HepG2 (cell line): ENCODE data around the gene ATP6V0D1. TPM values are rescaled to one million over a fixed set of nuclear protein-coding genes. Genes with fewer than 3 reads are reported as not detected.
A peak's percentile ranks its signal among the peaks of the same experiment; 100 is the strongest.

Source experiments
- CHD2 ChIP-seq: IDR thresholded peaks from 2 replicates; pipeline ENCODE4 v1.6.1; 2011; ENCODE audit warnings: low read depth, low read length, improper control_type of control experiment
- FOXM1 ChIP-seq: sonication (generic); formaldehyde crosslinking; IDR thresholded peaks from 2 replicates; pipeline ENCODE4 v1.5.0; 2020; ENCODE audit warnings: missing genetic modification reagents
- KLF15 ChIP-seq: sonication (generic); formaldehyde crosslinking; IDR thresholded peaks from 2 replicates; pipeline ENCODE4 v1.8.1; 2023; ENCODE audit warnings: borderline replicate concordance, mild to moderate bottlenecking, inconsistent platforms, missing genetic modification reagents, mixed read lengths
- MATR3 ChIP-seq: sonication (generic); formaldehyde crosslinking; IDR thresholded peaks from 2 replicates; pipeline ENCODE4 v1.4.0; 2020; ENCODE audit warnings: missing genetic modification reagents
- MYNN ChIP-seq: sonication (generic); formaldehyde crosslinking; IDR thresholded peaks from 2 replicates; pipeline ENCODE4 v1.4.0; 2020; ENCODE audit warnings: mild to moderate bottlenecking, low read depth, missing genetic modification reagents
- SALL2 ChIP-seq: sonication (generic); formaldehyde crosslinking; IDR thresholded peaks from 2 replicates; pipeline ENCODE4 v1.8.1; 2023; ENCODE audit warnings: mild to moderate bottlenecking, missing genetic modification reagents, inconsistent platforms
- TEAD2 ChIP-seq: sonication (generic); formaldehyde crosslinking; IDR thresholded peaks from 2 replicates; pipeline ENCODE4 v1.9.0; 2021; ENCODE audit warnings: missing genetic modification reagents
- TOPORS ChIP-seq: sonication (generic); formaldehyde crosslinking; IDR thresholded peaks from 2 replicates; pipeline ENCODE4 v1.8.0; 2023; ENCODE audit warnings: mild to moderate bottlenecking, missing genetic modification reagents
- ZNF207 ChIP-seq: fragments of 450-650 bp; IDR thresholded peaks from 2 replicates; pipeline ENCODE4 v1.6.1; 2016; ENCODE audit warnings: antibody characterized with exemption, borderline replicate concordance
- ZNF230 ChIP-seq: sonication (generic); formaldehyde crosslinking; IDR thresholded peaks from 2 replicates; pipeline ENCODE4 v1.4.0; 2020; ENCODE audit warnings: mild to moderate bottlenecking, missing genetic modification reagents
- ZNF768 ChIP-seq: sonication (generic); formaldehyde crosslinking; IDR thresholded peaks from 2 replicates; pipeline ENCODE4 v1.4.0; 2020; ENCODE audit warnings: missing genetic modification reagents
- ZNF792 ChIP-seq: IDR thresholded peaks from 2 replicates; pipeline ENCODE4 v1.6.1; 2016
- polyA plus RNA-seq, 8 experiments: library from polyadenylated mRNA; depleted of rRNA in 3 of 8; stranded (reverse) in 7 of 8; unstranded in 1 of 8; fragments of >200 nt; fragmentation: Illumina TruSeq in 4 of 8; extraction: Trizol in 4 of 8; gene quantifications; 2 replicates each; pipeline versions ENCODE4 v1.2.1 to v1.2.3, GENCODE V29; 2011 to 2016; ENCODE audit warnings: low read depth in 4 of 8, missing spikeins in 1 of 8, mixed read lengths in 1 of 8; ENCODE audit not compliant: insufficient read depth in 1 of 8
- total RNA-seq, 5 experiments: library from RNA; depleted of rRNA; stranded (reverse); fragments of >200 nt; fragmentation: Illumina TruSeq; extraction: Trizol; gene quantifications; 2 replicates each; pipeline ENCODE4 v1.2.3, GENCODE V29; 2016; ENCODE audit warnings: low read depth in 1 of 5
- TF ChIP-seq, protein P1 (sequence below): sonication (generic); formaldehyde crosslinking; IDR thresholded peaks from 2 replicates; pipeline ENCODE4 v1.4.0; 2020; ENCODE audit warnings: missing genetic modification reagents, borderline replicate concordance
- TF ChIP-seq, protein P2 (sequence below): sonication (generic); formaldehyde crosslinking; IDR thresholded peaks from 2 replicates; pipeline ENCODE4 v1.4.0; 2020; ENCODE audit warnings: mild to moderate bottlenecking, missing genetic modification reagents
- TF ChIP-seq, protein P3 (sequence below): IDR thresholded peaks from 2 replicates; pipeline ENCODE4 v1.6.1; 2016; ENCODE audit warnings: missing compliant biosample characterization, missing genetic modification reagents, borderline replicate concordance
- TF ChIP-seq, protein P4 (sequence below): sonication (generic); formaldehyde crosslinking; IDR thresholded peaks from 2 replicates; pipeline ENCODE4 v1.8.0; 2022; ENCODE audit warnings: missing genetic modification reagents, low read depth, mild to moderate bottlenecking, borderline replicate concordance
- TF ChIP-seq, protein P5 (sequence below): sonication (generic); formaldehyde crosslinking; IDR thresholded peaks from 2 replicates; pipeline ENCODE4 v1.4.0; 2020; ENCODE audit warnings: mild to moderate bottlenecking, missing genetic modification reagents
- TF ChIP-seq, protein P6 (sequence below): sonication (generic); formaldehyde crosslinking; IDR thresholded peaks from 2 replicates; pipeline ENCODE4 v1.4.0; 2020; ENCODE audit warnings: missing genetic modification reagents

Gene ATP6V0D1
- total and polyA plus RNA-seq, 2 of the 13 experiments (the other 11 are each of a cell fraction or from before 2014, with no cell fraction given) = 51.1 to 61.3 TPM

DNA sequence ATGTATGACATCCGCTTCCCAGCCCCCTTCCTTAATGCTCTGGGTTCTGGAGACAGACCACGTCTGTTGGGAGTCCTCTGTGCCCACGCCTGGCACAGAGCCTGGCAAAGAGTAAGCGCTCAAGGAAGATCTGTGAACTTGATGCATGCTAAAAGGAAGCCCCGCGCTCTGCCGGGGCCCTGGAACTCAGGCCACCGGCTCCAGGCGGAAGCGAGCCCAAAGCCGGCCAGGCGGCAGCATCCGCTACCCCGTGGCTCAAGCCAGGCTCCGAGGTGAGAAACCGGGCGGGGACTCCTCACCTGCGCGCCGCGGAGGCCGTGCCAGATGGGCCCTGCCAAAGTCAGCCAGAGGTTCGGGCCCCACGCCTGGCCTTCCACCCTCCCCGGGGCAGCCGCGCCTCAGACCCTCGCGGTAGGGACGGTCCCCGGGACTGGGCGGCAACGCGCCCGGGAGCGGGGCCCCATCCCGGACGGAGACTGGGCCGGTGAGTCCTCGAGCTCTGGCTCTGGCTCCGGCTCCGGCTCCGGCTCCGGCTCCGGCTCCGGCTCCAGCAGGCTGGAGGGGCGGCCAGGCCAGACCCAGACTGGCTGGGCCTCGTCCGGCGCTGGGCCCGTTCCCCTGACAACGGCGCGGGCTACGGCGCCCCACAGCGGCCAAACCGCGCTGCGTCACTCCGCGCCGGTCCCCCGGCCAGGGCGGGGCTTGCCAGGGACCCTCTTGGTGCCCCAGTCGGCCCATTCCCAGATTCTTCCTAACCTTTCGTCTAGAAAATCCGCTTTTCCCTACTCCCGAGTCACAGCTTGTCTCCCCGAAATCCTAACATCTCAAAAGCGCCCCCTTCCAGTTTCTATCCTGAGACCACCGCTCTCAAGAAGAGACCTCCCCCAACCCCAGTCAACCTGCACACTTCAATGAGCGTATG, 64.8 kb downstream of the ATP6V0D1 start, which contains the start of gene ZDHHC1 (continued):
- TF ChIP-seq, protein P1, sequence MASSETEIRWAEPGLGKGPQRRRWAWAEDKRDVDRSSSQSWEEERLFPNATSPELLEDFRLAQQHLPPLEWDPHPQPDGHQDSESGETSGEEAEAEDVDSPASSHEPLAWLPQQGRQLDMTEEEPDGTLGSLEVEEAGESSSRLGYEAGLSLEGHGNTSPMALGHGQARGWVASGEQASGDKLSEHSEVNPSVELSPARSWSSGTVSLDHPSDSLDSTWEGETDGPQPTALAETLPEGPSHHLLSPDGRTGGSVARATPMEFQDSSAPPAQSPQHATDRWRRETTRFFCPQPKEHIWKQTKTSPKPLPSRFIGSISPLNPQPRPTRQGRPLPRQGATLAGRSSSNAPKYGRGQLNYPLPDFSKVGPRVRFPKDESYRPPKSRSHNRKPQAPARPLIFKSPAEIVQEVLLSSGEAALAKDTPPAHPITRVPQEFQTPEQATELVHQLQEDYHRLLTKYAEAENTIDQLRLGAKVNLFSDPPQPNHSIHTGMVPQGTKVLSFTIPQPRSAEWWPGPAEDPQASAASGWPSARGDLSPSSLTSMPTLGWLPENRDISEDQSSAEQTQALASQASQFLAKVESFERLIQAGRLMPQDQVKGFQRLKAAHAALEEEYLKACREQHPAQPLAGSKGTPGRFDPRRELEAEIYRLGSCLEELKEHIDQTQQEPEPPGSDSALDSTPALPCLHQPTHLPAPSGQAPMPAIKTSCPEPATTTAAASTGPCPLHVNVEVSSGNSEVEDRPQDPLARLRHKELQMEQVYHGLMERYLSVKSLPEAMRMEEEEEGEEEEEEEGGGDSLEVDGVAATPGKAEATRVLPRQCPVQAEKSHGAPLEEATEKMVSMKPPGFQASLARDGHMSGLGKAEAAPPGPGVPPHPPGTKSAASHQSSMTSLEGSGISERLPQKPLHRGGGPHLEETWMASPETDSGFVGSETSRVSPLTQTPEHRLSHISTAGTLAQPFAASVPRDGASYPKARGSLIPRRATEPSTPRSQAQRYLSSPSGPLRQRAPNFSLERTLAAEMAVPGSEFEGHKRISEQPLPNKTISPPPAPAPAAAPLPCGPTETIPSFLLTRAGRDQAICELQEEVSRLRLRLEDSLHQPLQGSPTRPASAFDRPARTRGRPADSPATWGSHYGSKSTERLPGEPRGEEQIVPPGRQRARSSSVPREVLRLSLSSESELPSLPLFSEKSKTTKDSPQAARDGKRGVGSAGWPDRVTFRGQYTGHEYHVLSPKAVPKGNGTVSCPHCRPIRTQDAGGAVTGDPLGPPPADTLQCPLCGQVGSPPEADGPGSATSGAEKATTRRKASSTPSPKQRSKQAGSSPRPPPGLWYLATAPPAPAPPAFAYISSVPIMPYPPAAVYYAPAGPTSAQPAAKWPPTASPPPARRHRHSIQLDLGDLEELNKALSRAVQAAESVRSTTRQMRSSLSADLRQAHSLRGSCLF (CRISPR knock-in tag) = 0 out of 2 replicates have a peak, but pooled peaks have one; percentile 63
- TF ChIP-seq TOPORS (CRISPR knock-in tag) = peak; percentile 89
- TF ChIP-seq MATR3 = no peak
- TF ChIP-seq, protein P2, sequence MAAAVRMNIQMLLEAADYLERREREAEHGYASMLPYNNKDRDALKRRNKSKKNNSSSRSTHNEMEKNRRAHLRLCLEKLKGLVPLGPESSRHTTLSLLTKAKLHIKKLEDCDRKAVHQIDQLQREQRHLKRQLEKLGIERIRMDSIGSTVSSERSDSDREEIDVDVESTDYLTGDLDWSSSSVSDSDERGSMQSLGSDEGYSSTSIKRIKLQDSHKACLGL (CRISPR knock-in tag) = peak; percentile 86; the same call in 1 of the 2 replicates
- TF ChIP-seq MYNN (CRISPR knock-in tag) = no peak
- no peak for TF ChIP-seq ZNF792 (CRISPR knock-in tag)
- no peak for TF ChIP-seq ZNF207
- no peak for TF ChIP-seq TEAD2
- TF ChIP-seq SALL2 (CRISPR knock-in tag) = no peak; the same call in none of the 2 replicates
- TF ChIP-seq, protein P3, sequence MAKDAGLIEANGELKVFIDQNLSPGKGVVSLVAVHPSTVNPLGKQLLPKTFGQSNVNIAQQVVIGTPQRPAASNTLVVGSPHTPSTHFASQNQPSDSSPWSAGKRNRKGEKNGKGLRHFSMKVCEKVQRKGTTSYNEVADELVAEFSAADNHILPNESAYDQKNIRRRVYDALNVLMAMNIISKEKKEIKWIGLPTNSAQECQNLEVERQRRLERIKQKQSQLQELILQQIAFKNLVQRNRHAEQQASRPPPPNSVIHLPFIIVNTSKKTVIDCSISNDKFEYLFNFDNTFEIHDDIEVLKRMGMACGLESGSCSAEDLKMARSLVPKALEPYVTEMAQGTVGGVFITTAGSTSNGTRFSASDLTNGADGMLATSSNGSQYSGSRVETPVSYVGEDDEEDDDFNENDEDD = no peak
- TF ChIP-seq CHD2 = no peak
- TF ChIP-seq, protein P4, sequence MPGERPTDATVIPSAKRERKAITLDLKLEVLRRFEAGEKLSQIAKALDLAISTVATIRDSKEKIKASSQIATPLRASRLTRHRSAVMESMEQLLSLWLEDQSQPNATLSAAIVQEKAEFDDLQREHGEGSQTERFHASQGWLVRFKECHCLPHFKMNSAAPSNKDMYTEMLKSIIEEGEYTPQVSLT (CRISPR knock-in tag) = no peak
- TF ChIP-seq, protein P5, sequence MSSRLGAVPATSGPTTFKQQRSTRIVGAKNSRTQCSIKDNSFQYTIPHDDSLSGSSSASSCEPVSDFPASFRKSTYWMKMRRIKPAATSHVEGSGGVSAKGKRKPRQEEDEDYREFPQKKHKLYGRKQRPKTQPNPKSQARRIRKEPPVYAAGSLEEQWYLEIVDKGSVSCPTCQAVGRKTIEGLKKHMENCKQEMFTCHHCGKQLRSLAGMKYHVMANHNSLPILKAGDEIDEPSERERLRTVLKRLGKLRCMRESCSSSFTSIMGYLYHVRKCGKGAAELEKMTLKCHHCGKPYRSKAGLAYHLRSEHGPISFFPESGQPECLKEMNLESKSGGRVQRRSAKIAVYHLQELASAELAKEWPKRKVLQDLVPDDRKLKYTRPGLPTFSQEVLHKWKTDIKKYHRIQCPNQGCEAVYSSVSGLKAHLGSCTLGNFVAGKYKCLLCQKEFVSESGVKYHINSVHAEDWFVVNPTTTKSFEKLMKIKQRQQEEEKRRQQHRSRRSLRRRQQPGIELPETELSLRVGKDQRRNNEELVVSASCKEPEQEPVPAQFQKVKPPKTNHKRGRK (CRISPR knock-in tag) = no peak
- no peak for TF ChIP-seq KLF15 (CRISPR knock-in tag)
- TF ChIP-seq ZNF230 (CRISPR knock-in tag) = peak; percentile 65; the same call in 1 of the 2 replicates
- peak; percentile 68; the same call in 1 of the 2 replicates for TF ChIP-seq FOXM1 (CRISPR knock-in tag)
- TF ChIP-seq, protein P6, sequence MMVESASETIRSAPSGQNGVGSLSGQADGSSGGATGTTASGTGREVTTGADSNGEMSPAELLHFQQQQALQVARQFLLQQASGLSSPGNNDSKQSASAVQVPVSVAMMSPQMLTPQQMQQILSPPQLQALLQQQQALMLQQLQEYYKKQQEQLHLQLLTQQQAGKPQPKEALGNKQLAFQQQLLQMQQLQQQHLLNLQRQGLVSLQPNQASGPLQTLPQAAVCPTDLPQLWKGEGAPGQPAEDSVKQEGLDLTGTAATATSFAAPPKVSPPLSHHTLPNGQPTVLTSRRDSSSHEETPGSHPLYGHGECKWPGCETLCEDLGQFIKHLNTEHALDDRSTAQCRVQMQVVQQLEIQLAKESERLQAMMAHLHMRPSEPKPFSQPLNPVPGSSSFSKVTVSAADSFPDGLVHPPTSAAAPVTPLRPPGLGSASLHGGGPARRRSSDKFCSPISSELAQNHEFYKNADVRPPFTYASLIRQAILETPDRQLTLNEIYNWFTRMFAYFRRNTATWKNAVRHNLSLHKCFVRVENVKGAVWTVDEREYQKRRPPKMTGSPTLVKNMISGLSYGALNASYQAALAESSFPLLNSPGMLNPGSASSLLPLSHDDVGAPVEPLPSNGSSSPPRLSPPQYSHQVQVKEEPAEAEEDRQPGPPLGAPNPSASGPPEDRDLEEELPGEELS (CRISPR knock-in tag) = 0 out of 2 replicates have a peak, but pooled peaks have one; percentile 15
- peak; percentile 62; the same call in 1 of the 2 replicates for TF ChIP-seq ZNF768
